GM23338 (cell line): ENCODE measurements around the gene METTL22. TPM values are rescaled to one million over a fixed set of nuclear protein-coding genes. Genes with fewer than 3 reads are reported as not detected.

Experiments
- ATAC-seq: fragments of 200-7000 bp; cut with Tn5 transposase; 3 replicates; pipeline ENCODE4 v1.9.1; 2020
- DNase-seq: peaks from one replicate; pipeline ENCODE4 v3.0.0-alpha.2; 2015; ENCODE audit warnings: low spot score
- H2AFZ ChIP-seq: fragments of 200-600 bp; sonication (generic); 2 replicates; pipeline ENCODE4 v1.8.0; 2016; ENCODE audit warnings: antibody characterized with exemption, mild to moderate bottlenecking, moderate library complexity
- H3F3A ChIP-seq: fragments of 200-600 bp; sonication (generic); replicated peaks from 2 replicates; pipeline ENCODE4 v1.8.0; 2017; ENCODE audit warnings: antibody characterized with exemption, mixed run types, low read depth
- H3K27ac ChIP-seq: fragments of 200-600 bp; sonication (generic); 2 replicates; pipeline ENCODE4 v1.6.1; 2016; ENCODE audit warnings: low read depth
- H3K27me3 ChIP-seq: fragments of 200-600 bp; sonication (generic); 2 replicates; pipeline ENCODE4 v1.8.0; 2016; ENCODE audit warnings: mild to moderate bottlenecking, mixed run types, moderate library complexity; ENCODE audit not compliant: insufficient read depth
- H3K36me3 ChIP-seq: fragments of 200-600 bp; sonication (generic); 2 replicates; pipeline ENCODE4 v1.8.0; 2016; ENCODE audit warnings: mild to moderate bottlenecking; ENCODE audit not compliant: insufficient read depth
- H3K4me1 ChIP-seq: fragments of 200-600 bp; sonication (generic); 2 replicates; pipeline ENCODE4 v1.8.0; 2016; ENCODE audit warnings: mild to moderate bottlenecking, moderate library complexity; ENCODE audit not compliant: insufficient read depth
- H3K4me2 ChIP-seq: fragments of 200-600 bp; sonication (generic); 2 replicates; pipeline ENCODE4 v1.7.1; 2017; ENCODE audit warnings: mixed run types
- H3K4me3 ChIP-seq: fragments of 200-600 bp; sonication (generic); 2 replicates; pipeline ENCODE4 v1.6.1; 2016; ENCODE audit warnings: mixed run types
- H3K79me2 ChIP-seq: fragments of 200-600 bp; sonication (generic); replicated peaks from 2 replicates; pipeline ENCODE4 v1.8.0; 2017; ENCODE audit warnings: mild to moderate bottlenecking; ENCODE audit not compliant: insufficient read depth
- H3K9me2 ChIP-seq: fragments of 200-600 bp; sonication (generic); 2 replicates; pipeline ENCODE4 v1.8.0; 2017; ENCODE audit not compliant: insufficient read depth
- H4K20me1 ChIP-seq: fragments of 200-600 bp; sonication (generic); replicated peaks from 2 replicates; pipeline ENCODE4 v1.8.0; 2017; ENCODE audit warnings: mild to moderate bottlenecking; ENCODE audit not compliant: insufficient read depth
- H3K27ac Mint-ChIP-seq: 2 replicates; pipeline ENCODE4 v1.8.0; 2020; ENCODE audit warnings: inconsistent platforms, mild to moderate bottlenecking, moderate library complexity, mixed read lengths
- H3K27me3 Mint-ChIP-seq: 3 replicates; pipeline ENCODE4 v1.8.0; 2022; ENCODE audit warnings: low read depth, mild to moderate bottlenecking, moderate library complexity, mixed read lengths, inconsistent platforms; ENCODE audit not compliant: insufficient read depth, poor library complexity
- H3K36me3 Mint-ChIP-seq: 3 replicates; pipeline ENCODE4 v1.8.0; 2021; ENCODE audit warnings: low read depth, mild to moderate bottlenecking, inconsistent platforms, moderate library complexity, mixed read lengths
- H3K4me1 Mint-ChIP-seq: 3 replicates; pipeline ENCODE4 v1.8.0; 2020; ENCODE audit warnings: mild to moderate bottlenecking, inconsistent platforms, mixed read lengths
- H3K4me3 Mint-ChIP-seq: 3 replicates; pipeline ENCODE4 v1.8.0; 2021; ENCODE audit warnings: moderate library complexity, mild to moderate bottlenecking, inconsistent platforms, mixed read lengths
- H3K9me3 Mint-ChIP-seq: 3 replicates; pipeline ENCODE4 v1.8.0; 2020; ENCODE audit warnings: moderate library complexity, mild to moderate bottlenecking, inconsistent platforms, mixed read lengths
- CREB1 ChIP-seq: fragments of 250-450 bp; sonication (Bioruptor Pico); IDR thresholded peaks from 2 replicates; pipeline ENCODE4 v1.5.0; 2020; ENCODE audit warnings: low read depth, mild to moderate bottlenecking, moderate library complexity
- CTCF ChIP-seq, 2 experiments: fragments of 200-600 bp in 1 of 2; sonication (generic) in 1 of 2; conservative IDR thresholded peaks; 2 replicates each; pipeline versions ENCODE4 v1.5.1 to v1.6.1; 2016 to 2017; ENCODE audit warnings: antibody characterized with exemption in 2 of 2, low read depth in 2 of 2, mild to moderate bottlenecking in 2 of 2, moderate library complexity in 1 of 2
- ETS1 ChIP-seq: IDR thresholded peaks from 2 replicates; pipeline ENCODE4 v1.6.1; 2016; ENCODE audit warnings: antibody characterized with exemption
- EZH2 ChIP-seq: fragments of 200-600 bp; sonication (generic); IDR thresholded peaks from one replicate; pipeline ENCODE4 v1.8.0; 2017; ENCODE audit warnings: antibody characterized with exemption, mild to moderate bottlenecking, low read depth; ENCODE audit not compliant: unreplicated experiment
- EZH2phosphoT487 ChIP-seq: fragments of 200-600 bp; sonication (generic); IDR thresholded peaks from one replicate; pipeline ENCODE4 v1.8.1; 2018; ENCODE audit warnings: antibody characterized with exemption; ENCODE audit not compliant: unreplicated experiment
- JUNB ChIP-seq: IDR thresholded peaks from one replicate; pipeline ENCODE4 v1.6.1; 2016; ENCODE audit warnings: antibody characterized with exemption; ENCODE audit not compliant: unreplicated experiment
- NANOG ChIP-seq: IDR thresholded peaks from 2 replicates; pipeline ENCODE4 v1.6.1; 2016; ENCODE audit warnings: antibody characterized with exemption, borderline replicate concordance
- POLR2AphosphoS5 ChIP-seq: IDR thresholded peaks from 2 replicates; pipeline ENCODE4 v1.6.1; 2016; ENCODE audit warnings: antibody characterized with exemption, low read depth
- REST ChIP-seq: IDR thresholded peaks from one replicate; pipeline ENCODE4 v1.6.1; 2018; ENCODE audit warnings: antibody characterized with exemption; ENCODE audit not compliant: unreplicated experiment
- STAT1 ChIP-seq: IDR thresholded peaks from one replicate; pipeline ENCODE4 v1.6.1; 2016; ENCODE audit warnings: antibody characterized with exemption; ENCODE audit not compliant: unreplicated experiment
- ZNF114 ChIP-seq: fragments of 250-450 bp; sonication (Bioruptor Pico); IDR thresholded peaks from 2 replicates; pipeline ENCODE4 v1.5.0; 2020; ENCODE audit warnings: mild to moderate bottlenecking, moderate library complexity
- ZNF331 ChIP-seq: fragments of 250-450 bp; sonication (Bioruptor Pico); IDR thresholded peaks from 2 replicates; pipeline ENCODE4 v1.5.0; 2020; ENCODE audit warnings: low read depth, mild to moderate bottlenecking, moderate library complexity
- polyA plus RNA-seq: library from polyadenylated mRNA; unstranded; fragments of >200 nt; fragmentation: Nextera tagmentation; extraction: Ambion mirVana; gene quantifications from 2 replicates; pipeline ENCODE4 v1.2.1, GENCODE V29; 2016
- total RNA-seq: library from RNA; depleted of rRNA; stranded (reverse); fragments of >200 nt; shearing (Covaris generic); gene quantifications from 2 replicates; pipeline ENCODE4 v1.2.3, GENCODE V29; 2014

METTL22 gene
- total and polyA plus RNA-seq, 2 experiments from 2014 or later, result 51.4 to 51.8 TPM

- TF ChIP-seq ETS1 (no peak), NANOG (no peak), EZH2phosphoT487 (no peak), EZH2 (no peak), ZNF114 (CRISPR knock-in tag) (no peak), JUNB (no peak), STAT1 (no peak), REST (no peak), POLR2AphosphoS5 (no peak), ZNF331 (CRISPR knock-in tag) (no peak), CREB1 (CRISPR knock-in tag) (no peak), CTCF (conservative IDR thresholded peaks at IDR 0.05; ENCODE audit: low read depth in 2 of 2) (no peak)
These were observed 30.7 kb upstream of the METTL22 start (continued) for GRCh38 chr16:8590811-8591210.

- H3K27ac ChIP-seq, result no peak overlapping the region
- H3K27ac Mint-ChIP-seq, result no peak overlapping the region
- H3K4me2 ChIP-seq, result no peak overlapping the region
- H2AFZ ChIP-seq, result no peak overlapping the region
- peaks cover 3% of the 10 kb centered on the region; the same call in 2 of the 3 replicates for H3K9me3 Mint-ChIP-seq
- peaks cover 11% of the 10 kb centered on the region; the same call in 1 of the 2 replicates for H3K9me2 ChIP-seq
- DNase-seq (no peak), ATAC-seq (no peak)
- H3K27me3 Mint-ChIP-seq, result peaks cover 25% of the 10 kb centered on the region
- H3K4me3 Mint-ChIP-seq, result no peak overlapping the region
- H3K36me3 Mint-ChIP-seq, result no peaks in the 10 kb centered on the region
- no peaks in the 10 kb centered on the region for H3K36me3 ChIP-seq
- no peaks in the 10 kb centered on the region; the same call in 1 of the 2 replicates for H3K4me1 ChIP-seq
- no peaks in the 10 kb centered on the region for H3F3A ChIP-seq
- peaks cover 62% of the 10 kb centered on the region for H3K27me3 ChIP-seq
- no peaks in the 10 kb centered on the region for H4K20me1 ChIP-seq
- H3K79me2 ChIP-seq, result no peaks in the 10 kb centered on the region
- H3K4me1 Mint-ChIP-seq, result peaks cover 9% of the 10 kb centered on the region; the same call in 2 of the 3 replicates
- no peak for TF ChIP-seq REST
- TF ChIP-seq ETS1, result no peak
- TF ChIP-seq EZH2phosphoT487, result no peak
- no peak for TF ChIP-seq STAT1
- no peak for TF ChIP-seq CTCF (conservative IDR thresholded peaks at IDR 0.05; ENCODE audit: low read depth in 2 of 2)
- no peak for TF ChIP-seq ZNF331 (CRISPR knock-in tag)
- TF ChIP-seq NANOG, result no peak
- no peak for TF ChIP-seq EZH2
- TF ChIP-seq POLR2AphosphoS5, result no peak
- H3K4me3 ChIP-seq, result no peak overlapping the region
These were observed 30.0 kb upstream of the METTL22 start for GRCh38 chr16:8591451-8591850.
